Smooth muscle cell (in vitro differentiated cells): ENCODE data around the gene TUBB4A. TPM values are rescaled to one million over a fixed set of nuclear protein-coding genes. Genes with fewer than 3 reads are reported as not detected.

ENCODE experiments used
- DNase-seq: peaks from one replicate; lab custom pipeline; 2025; ENCODE audit not compliant: unreplicated experiment; lab: John Stamatoyannopoulos, UW
- H2AFZ ChIP-seq: fragments of 200-600 bp; sonication (generic); 2 replicates; pipeline ENCODE4 v1.6.0; 2016; ENCODE audit warnings: antibody characterized with exemption, low read depth, mild to moderate bottlenecking
- H3F3A ChIP-seq: fragments of 200-600 bp; sonication (generic); 2 replicates; pipeline ENCODE4 v1.6.0; 2017; ENCODE audit warnings: antibody characterized with exemption, low read depth
- H3K27ac ChIP-seq: fragments of 200-600 bp; sonication (generic); 2 replicates; pipeline ENCODE4 v1.5.1; 2016; ENCODE audit warnings: low read depth, mild to moderate bottlenecking
- H3K27me3 ChIP-seq: fragments of 200-600 bp; sonication (generic); 2 replicates; pipeline ENCODE4 v1.6.1; 2016; ENCODE audit warnings: low read depth, mild to moderate bottlenecking
- H3K36me3 ChIP-seq: fragments of 200-600 bp; sonication (generic); 2 replicates; pipeline ENCODE4 v1.5.1; 2016; ENCODE audit warnings: low read depth
- H3K4me1 ChIP-seq: fragments of 200-600 bp; sonication (generic); 2 replicates; pipeline ENCODE4 v1.5.1; 2016; ENCODE audit warnings: low read depth
- H3K4me2 ChIP-seq: fragments of 200-600 bp; sonication (generic); 2 replicates; pipeline ENCODE4 v1.6.0; 2016; ENCODE audit warnings: mild to moderate bottlenecking
- H3K4me3 ChIP-seq: fragments of 200-600 bp; sonication (generic); 2 replicates; pipeline ENCODE4 v1.5.1; 2016; ENCODE audit warnings: mild to moderate bottlenecking
- H3K79me2 ChIP-seq: fragments of 200-600 bp; sonication (generic); 2 replicates; pipeline ENCODE4 v1.6.0; 2016; ENCODE audit warnings: low read depth, mild to moderate bottlenecking
- H3K9ac ChIP-seq: fragments of 200-600 bp; sonication (generic); 2 replicates; pipeline ENCODE4 v1.6.0; 2016; ENCODE audit warnings: low read depth
- H3K9me3 ChIP-seq: fragments of 200-600 bp; sonication (generic); replicated peaks from 2 replicates; pipeline ENCODE4 v1.5.1; 2016; ENCODE audit warnings: low read depth
- H4K20me1 ChIP-seq: fragments of 200-600 bp; sonication (generic); 2 replicates; pipeline ENCODE4 v1.6.0; 2016; ENCODE audit warnings: low read depth
- WGBS: methylation state at CpG from one replicate; pipeline ENCODE4 v1.1.7; 2016; ENCODE audit warnings: low lambda C conversion rate; 5-methylcytosine and 5-hydroxymethylcytosine counted together
- polyA plus RNA-seq: library from polyadenylated mRNA; unstranded; fragments of >200 nt; fragmentation: Nextera tagmentation; extraction: Ambion mirVana; gene quantifications from 2 replicates; pipeline ENCODE4 v1.2.1, GENCODE V29; 2016
- total RNA-seq: library from RNA; depleted of rRNA; stranded (reverse); fragments of >200 nt; gene quantifications from 2 replicates; pipeline ENCODE4 v1.2.3, GENCODE V29; 2014
- TF ChIP-seq, protein P1 (sequence below): fragments of 200-600 bp; sonication (generic); IDR thresholded peaks from 2 replicates; pipeline ENCODE4 v1.5.1; 2017; ENCODE audit warnings: borderline replicate concordance, mild to moderate bottlenecking, antibody characterized with exemption; ENCODE audit not compliant: insufficient read depth, poor library complexity, severe bottlenecking

The TUBB4A gene
- total and polyA plus RNA-seq, 2 experiments from 2014 or later = not detected

DNA sequence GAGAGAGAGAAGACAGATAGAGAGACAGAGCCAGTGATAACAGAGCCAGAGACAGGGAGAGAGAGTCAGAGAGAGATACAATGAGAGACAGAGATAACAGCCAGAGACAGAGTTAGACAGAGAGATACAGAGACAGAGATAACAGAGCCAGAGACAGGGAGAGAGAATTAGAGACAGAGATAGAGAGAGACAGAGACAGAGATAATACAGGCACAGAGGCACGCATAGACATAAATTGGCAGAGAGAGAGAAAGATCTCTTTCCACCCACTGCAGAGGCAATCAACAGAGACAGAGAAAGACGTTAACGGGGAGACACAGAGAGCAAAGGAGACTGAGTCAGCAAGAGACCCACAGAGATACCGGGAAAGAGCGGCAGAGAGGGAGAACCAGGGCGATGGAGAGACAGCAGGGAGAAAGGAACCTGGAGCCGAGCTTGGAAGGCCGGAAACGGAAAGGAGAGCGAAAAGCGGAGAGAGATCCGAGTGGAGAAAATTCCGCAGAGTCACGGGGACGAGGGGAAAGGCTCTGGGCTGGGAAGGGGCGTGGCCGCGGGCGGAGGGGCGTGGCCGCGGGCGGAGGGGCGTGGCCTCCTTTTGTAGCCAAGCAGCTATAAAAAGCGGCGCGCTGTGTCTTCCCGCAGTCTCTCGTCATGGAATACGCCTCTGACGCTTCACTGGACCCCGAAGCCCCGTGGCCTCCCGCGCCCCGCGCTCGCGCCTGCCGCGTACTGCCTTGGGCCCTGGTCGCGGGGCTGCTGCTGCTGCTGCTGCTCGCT, 28.5 kb upstream of the TUBB4A start, which contains the start of gene TNFSF9:
Gene TNFSF9, plus strand, starts transcription at position 641 of the 777 bp plus-strand sequence. Its CDS starts 11 bp downstream, at position 652.
- H4K20me1 ChIP-seq = no peaks in the 10 kb centered on the region
- peaks cover 29% of the 10 kb centered on the region for H3K27me3 ChIP-seq
- WGBS = 1% methylated on average over 34 of the region's 44 CpGs
- no peaks in the 10 kb centered on the region for H3K79me2 ChIP-seq
- H2AFZ ChIP-seq = peak within 1 kb of the TSS; percentile 94
- H3F3A ChIP-seq = peaks cover 14% of the 10 kb centered on the region
- H3K9me3 ChIP-seq = no peaks in the 10 kb centered on the region
- H3K4me3 ChIP-seq = peak within 1 kb of the TSS; percentile 65
- H3K27ac ChIP-seq = peak within 1 kb of the TSS; percentile 55
- no peaks in the 10 kb centered on the region for H3K36me3 ChIP-seq
- DNase-seq = peak; percentile 88
- peak within 1 kb of the TSS; percentile 72 for H3K9ac ChIP-seq
- TF ChIP-seq, protein P1, sequence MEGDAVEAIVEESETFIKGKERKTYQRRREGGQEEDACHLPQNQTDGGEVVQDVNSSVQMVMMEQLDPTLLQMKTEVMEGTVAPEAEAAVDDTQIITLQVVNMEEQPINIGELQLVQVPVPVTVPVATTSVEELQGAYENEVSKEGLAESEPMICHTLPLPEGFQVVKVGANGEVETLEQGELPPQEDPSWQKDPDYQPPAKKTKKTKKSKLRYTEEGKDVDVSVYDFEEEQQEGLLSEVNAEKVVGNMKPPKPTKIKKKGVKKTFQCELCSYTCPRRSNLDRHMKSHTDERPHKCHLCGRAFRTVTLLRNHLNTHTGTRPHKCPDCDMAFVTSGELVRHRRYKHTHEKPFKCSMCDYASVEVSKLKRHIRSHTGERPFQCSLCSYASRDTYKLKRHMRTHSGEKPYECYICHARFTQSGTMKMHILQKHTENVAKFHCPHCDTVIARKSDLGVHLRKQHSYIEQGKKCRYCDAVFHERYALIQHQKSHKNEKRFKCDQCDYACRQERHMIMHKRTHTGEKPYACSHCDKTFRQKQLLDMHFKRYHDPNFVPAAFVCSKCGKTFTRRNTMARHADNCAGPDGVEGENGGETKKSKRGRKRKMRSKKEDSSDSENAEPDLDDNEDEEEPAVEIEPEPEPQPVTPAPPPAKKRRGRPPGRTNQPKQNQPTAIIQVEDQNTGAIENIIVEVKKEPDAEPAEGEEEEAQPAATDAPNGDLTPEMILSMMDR = no peak
- H3K4me1 ChIP-seq = no peaks in the 10 kb centered on the region
- H3K4me2 ChIP-seq = peak within 1 kb of the TSS; percentile 89

DNA sequence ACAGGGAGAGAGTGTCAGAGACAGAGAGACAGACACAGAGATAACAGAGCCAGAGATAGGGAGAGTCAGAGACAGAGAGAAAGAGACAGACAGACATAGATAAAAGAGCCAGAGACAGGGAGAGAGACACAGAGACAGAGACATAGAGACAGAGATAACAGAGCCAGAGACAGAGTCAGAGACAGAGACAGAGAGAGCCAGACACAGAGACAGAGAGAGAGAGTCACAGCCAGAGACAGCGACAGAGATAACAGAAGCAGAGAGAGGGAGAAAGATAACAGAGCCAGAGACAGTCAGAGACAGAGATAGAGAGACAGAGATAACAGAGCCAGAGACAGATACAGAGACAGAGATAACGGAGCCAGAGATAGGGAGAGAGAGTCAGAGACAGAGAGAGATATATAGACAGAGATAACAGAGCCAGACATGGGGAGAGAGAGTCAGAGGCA, 27.9 kb upstream of the TUBB4A start:
- Histone ChIP-seq H3K79me2 (no peaks in the 10 kb centered on the region), H4K20me1 (no peaks in the 10 kb centered on the region), H3K27me3 (peaks cover 28% of the 10 kb centered on the region), H3K27ac (peak overlapping the region; percentile 55), H3K9ac (peak overlapping the region; percentile 72), H3K4me3 (peak overlapping the region; percentile 65), H3K9me3 (no peaks in the 10 kb centered on the region), H2AFZ (peak overlapping the region; percentile 94), H3K4me2 (peak overlapping the region; percentile 89), H3K4me1 (no peaks in the 10 kb centered on the region), H3F3A (peaks cover 14% of the 10 kb centered on the region), H3K36me3 (no peaks in the 10 kb centered on the region)
- TF ChIP-seq, protein P1 = no peak
- DNase-seq = no peak
- WGBS = 62% methylated on average over 2 of the region's 2 CpGs

DNA sequence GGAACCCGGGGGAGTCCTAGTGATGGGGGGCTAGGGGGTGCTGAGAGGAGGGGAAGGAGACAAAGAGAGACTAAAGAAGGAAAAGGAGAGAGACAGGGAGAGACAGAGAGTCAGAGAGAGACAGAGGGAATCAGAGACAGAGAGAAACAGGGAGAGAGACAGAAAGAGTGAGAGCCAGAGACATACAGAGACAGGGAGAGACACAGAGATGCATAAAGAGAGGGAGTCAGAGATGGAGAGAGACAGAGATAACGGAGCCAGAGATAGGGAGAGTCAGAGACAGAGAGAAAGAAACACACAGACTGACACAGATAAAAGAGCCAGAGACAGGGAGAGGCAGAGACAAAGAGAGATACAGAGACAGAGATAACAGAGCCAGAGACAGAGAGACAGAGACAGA, 27.2 kb upstream of the TUBB4A start:
- no peaks in the 10 kb centered on the region for H3K79me2 ChIP-seq
- H3K4me3 ChIP-seq = no peak overlapping the region
- peaks cover 22% of the 10 kb centered on the region for H3K27me3 ChIP-seq
- no peak for DNase-seq
- H3K36me3 ChIP-seq = no peaks in the 10 kb centered on the region
- 83% methylated on average over 1 of the region's 2 CpGs for WGBS
- H2AFZ ChIP-seq = no peak overlapping the region
- no peak overlapping the region for H3K4me2 ChIP-seq
- H3K9me3 ChIP-seq = no peaks in the 10 kb centered on the region
- peaks cover 14% of the 10 kb centered on the region for H3F3A ChIP-seq
- no peak overlapping the region for H3K9ac ChIP-seq
- no peaks in the 10 kb centered on the region for H4K20me1 ChIP-seq
- no peaks in the 10 kb centered on the region for H3K4me1 ChIP-seq
- no peak overlapping the region for H3K27ac ChIP-seq
- TF ChIP-seq, protein P1 = no peak
